HG02642 (cell line): ENCODE results near the gene ANO7.

ENCODE experiments used
- ATAC-seq: cut with Tn5 transposase; IDR thresholded peaks from one replicate; pipeline ENCODE4 v1.9.1; 2021; ENCODE audit warnings: mild to moderate bottlenecking; ENCODE audit not compliant: unreplicated experiment, poor library complexity

The ANO7 gene

DNA sequence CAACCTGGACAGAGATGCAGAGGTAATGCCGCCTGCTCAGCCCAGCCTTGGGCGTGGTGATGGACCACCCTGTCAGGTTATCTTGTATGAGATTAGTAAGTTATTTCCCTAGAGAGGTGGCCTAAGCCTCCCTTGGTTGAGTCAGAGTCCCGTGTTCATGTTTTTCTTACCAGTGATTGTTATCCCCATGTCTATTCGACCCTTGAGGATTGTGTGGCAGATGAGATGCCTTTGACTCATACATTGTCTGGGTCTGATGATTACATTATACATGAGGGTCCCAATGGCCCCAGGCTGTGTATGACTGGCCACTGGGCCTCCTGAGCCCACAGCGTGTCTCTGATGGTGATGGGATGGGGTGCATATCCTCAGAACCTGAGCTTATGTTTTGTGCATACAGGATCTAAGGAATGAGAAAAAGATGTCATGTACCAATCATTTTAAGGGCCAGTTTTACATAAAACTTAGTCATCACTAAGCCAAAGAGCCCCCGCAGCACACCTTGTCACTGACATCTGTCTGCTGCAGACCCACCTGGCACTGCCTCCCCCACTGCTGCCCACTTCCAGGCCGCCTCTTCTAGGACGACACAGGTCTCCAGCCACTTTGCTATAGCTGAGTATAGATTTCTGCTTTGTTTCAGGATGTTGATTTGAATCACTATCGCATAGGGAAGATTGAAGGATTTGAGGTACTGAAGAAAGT lies 30.5 kb upstream of the ANO7 start:
- ATAC-seq, result no peak

DNA sequence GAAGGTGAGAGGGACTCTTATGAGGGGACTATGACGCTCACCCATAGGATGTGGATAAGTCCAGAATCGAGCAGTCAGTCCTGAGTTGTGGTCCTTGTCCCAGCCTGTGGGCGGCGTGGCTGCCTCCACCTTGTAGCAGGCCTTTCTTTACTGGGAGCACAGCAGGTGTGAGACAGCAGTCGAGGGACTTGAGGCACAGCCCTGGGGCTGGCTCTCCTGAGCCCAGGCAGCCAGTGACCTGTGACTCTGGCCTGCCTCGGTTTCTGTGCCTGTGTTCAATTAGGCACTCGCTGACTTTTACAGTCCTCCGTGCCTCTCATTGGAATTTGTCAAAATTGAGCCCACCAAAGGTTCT lies 30.0 kb upstream of the ANO7 start:
- ATAC-seq, result no peak

DNA sequence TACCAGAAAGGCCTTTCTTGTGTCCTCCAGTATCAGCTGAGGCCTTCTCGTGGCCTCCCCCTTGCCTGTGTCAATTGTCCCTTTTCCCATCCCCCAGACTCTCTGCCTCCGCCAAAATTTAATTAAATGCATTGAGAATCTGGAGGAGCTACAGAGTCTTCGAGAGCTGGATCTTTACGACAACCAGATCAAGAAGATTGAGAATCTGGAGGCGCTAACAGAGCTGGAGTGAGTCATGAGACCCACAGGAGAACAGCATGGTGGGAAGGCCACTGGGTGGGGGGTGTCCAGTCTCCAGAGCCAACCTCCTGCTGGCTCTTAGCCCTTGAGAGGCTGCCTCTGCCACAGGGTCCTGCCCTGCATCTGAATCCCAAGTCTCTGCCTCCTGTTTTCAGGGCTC lies 29.4 kb upstream of the ANO7 start:
- ATAC-seq, result no peak

DNA sequence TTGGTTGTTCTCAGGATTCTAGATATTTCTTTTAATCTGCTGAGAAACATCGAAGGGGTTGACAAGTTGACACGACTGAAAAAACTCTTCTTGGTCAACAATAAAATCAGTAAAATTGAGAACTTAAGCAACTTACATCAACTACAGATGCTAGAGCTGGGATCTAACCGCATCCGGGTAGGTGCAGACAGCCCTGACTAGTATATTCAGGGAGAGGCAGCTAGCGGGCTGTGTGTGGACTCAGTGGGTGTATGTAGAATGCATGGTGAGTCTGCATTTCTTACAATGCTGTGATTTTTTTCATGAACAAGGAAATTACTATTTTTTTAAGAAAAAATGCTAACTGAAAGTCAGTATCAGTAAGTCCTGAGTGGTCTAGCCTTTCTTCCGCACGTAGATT lies 28.2 kb upstream of the ANO7 start:
- no peak for ATAC-seq

DNA sequence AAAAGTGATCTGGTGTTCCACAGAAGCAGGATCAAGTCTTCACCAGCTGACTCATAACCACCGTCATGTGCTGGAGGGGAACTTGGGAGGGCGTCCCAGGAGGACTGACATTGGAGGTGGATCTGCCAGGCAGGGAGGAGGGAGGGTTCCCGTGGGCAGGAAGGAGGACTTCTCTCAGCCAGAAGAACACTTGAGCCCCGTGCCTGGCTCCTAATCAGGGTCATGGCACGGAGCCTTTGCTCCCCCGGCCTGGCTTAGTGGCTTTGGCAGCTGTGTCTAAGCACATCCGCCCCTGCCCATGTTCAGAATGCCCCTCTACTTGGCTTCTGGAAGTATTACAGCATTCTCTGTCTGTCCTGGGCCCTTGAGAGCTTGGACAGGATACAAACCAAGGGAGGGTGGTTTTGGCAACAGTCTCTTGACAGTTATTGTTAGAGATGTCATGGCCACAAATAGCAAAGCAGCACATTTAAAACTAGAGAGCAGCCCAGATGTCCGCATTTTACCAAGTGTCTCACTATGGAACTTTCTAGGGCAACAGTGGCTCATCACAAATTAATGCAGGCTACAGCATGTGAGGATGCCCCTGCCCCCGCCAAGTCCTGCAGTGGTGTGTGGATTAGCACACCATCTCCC lies 26.7 kb upstream of the ANO7 start:
- no peak for ATAC-seq

DNA sequence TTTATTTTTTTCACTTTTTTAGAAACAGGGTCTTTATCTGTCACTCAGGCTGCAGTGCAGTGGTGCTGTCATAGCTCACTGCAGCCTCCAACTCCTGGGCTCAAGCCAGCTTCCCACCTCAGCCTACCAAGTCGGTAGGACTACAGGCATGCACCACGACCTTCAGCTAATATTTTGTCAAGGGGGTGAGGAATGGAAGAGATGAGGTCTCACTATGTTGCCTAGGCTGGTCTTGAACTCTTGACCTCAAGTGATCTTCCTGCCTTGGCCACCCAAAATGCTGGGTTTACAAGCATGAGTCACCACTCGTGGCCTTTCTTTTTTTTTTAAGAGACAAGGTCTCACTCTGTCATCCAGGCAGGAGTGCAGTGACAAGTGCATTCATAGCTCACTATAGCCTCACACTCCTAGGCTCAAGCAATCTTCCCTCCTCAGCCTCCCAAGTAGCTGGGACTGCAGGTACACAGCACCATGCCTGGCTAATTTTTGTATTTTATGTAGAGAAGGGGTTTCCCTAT lies 24.8 kb upstream of the ANO7 start:
- no peak for ATAC-seq

DNA sequence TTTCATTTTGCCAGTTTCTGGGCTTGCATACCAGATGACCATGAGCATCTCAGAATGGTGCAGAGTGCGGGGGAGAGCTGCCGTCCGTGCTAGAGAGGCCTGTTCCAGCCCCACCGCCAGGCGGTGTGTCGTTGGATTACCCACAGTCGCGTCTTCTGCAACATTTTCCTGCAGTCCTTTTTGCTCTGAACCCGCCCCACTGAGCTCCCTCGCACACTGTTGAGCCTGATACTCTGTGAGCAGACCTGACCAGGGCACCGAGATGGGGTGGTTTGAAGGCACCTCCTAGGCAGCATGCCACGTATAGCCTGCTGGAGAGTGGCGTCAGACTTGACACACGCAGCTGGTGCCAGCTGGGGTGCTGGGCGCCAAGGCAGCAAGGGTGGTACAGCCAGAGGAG lies 20.1 kb upstream of the ANO7 start:
- no peak for ATAC-seq

DNA sequence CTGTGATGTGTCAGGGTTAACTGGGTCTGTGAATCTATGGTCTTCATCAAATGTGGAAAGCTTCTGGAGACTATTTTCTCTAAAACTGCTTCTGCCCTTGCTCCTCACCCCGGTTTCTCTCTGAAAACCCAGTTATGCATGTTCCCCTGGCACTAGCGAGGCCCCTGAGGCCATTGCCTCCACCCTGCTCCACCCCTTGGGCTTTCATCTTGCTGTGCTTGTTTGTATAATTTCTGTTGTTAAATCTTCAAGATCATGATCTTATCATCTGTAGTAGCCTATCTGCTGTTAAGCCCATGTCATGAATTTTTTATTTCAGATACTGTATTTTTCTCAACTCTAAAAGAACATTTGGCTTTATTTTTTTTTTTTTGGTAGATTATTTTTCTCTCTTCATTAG lies 14.9 kb upstream of the ANO7 start:
- no peak for ATAC-seq

DNA sequence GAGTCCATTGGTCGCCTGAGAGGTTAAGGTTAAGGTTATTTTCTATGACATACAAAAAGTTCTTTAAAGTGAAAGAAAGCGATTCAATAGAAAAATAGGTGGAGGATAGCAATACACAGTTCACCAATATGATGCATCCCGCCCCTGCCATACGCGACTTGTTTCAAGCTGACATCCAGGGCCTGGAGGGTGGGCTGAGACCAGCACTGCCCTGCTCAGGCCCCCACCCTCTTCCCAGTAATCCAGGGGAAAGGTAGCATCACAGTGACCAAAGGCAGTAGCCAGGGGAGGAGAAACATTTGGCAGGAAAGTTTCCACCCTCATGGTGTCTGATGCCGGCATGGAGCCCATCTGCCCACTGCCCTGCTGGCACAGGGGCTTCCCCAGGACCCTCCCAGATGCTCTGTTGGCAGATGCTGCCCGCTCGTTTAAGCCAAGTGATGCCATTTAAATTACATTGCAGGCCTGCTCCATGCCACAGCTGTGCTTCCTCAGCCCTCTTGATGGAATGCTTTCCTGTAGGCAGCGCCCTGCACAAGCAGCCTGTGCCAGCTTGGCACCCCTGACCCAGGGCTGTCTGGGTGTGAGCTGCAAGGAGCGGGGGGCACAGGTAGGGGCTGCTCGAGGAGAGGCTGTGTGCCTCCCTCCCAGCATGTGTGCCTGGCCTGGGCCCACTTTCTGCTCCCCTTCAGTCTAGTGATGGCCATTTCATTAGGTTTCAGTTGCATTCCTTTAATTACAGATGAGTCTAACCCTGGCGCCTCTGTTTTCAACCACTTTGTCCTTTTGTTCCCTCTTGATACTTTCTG lies 10.7 kb upstream of the ANO7 start:
- no peak for ATAC-seq

DNA sequence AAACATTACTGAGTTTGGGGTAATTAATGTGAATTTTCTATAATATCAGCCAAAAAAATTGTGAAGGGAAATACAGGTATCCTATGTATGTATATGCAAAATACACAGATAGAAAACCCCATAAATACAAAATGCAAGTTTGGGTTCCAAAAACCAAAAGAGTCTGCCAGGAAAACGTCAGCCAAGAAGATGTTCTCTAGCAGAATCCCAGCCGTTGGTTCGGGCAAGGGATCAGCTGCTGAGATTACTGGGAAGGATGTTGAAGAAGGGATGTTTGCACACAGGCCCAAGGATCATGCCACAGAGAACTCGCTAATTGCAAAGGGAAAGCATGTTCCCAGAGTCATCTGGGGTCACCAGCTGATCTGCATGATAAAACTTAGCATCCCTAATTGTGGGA lies 9.5 kb upstream of the ANO7 start:
- ATAC-seq, result no peak

DNA sequence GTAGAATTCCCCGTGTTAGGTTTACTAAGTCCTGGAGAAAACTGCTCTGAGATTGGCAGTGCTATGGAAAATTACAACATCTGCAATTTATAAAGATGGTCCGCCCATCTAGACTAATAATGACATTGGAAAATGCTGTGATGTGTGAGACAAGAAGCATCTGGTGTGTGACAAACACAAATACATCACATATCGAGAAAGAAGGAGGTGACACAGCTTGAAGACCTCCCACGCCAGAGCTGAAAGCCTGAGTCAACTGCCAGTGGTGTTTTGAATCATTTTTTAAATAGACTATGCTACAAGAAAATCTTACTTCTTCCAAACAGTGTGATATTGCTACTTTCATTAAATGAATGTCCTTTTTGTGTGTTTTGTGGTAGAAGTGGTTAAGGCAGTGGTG lies 8.6 kb upstream of the ANO7 start:
- no peak for ATAC-seq

DNA sequence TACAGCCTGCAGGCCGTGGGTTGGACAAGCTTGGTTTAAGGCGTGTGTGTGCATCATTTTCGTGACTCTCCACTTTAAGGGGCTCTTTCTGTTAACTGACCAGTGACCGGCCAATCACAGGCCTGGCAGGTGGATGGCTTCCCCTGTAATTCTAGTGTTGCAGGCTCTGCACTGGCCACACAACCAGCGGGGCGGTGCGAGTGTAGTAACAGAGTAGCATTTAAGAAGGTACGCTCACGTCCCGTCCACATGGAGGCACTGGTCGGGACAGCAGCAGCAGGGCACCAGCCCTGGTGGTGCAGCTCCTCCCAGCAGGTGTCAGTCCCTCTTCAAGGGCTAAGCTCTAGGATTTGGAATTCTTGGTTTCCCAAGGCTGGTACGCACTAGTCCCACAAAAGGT lies 8.0 kb upstream of the ANO7 start:
- ATAC-seq, result no peak

DNA sequence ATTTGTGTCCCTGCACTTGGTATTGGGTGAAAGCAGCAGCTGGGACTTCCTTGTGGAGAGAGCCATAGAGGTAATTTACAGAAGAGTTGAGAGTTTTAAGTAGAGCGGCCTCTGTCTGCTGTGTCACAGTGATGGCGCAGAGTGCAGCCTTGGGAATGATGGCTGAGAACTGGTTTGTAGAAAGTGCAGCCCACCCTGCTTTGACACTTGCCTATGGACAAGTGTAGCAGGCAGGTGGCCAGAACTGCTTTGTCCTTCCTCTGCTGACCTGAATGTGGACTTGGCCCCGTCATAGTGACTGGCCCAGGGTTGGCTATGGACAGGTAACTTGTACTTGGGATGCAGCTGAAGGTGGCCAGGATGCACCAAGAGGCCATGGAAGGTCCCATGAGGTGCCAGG lies 6.4 kb upstream of the ANO7 start:
- ATAC-seq, result no peak

DNA sequence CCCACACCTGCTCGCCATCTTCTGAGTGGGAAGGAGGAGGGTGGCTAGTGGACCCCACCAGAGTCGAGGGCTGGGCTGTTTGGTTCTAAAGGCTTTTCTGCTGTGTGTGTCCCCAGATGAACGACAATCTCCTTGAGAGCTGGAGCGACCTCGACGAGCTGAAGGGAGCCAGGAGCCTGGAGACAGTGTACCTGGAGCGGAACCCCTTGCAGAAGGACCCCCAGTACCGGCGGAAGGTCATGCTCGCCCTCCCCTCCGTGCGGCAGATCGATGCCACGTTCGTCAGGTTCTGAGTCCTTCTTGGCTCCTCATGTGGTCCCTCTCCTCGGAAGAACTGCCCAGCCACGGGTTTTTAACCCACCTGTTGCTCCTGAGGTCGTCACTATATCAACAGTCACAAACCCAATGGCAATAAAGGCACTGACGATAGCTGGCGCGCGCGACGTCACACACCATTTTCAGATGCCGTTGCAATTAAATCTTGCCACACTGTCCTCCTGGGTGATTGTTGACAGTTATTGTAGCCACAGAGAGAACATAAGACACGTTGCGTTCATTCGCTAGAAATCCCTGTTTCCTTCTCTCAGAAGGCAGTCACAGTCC lies 5.8 kb upstream of the ANO7 start:
- ATAC-seq, result no peak

DNA sequence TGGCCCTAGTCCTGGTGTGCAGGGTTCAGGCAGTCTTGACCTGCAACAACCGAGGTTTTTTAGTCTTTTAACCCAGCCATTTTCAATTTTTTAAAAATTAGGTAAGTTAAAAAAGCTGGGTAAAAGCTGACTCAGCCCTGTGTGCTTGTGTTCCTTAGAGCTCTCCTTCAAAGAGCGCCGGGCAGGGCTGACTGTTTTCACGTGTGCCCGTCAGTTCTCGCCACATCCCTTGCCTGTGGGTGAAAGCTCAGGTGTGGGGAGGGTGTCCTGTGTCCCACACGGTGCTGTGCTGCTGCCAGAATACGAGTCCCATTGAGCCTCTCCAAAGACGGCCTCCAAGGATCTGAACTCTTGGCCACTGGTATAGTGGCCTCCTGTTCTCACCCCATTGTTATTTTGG lies 5.3 kb upstream of the ANO7 start:
- ATAC-seq, result no peak

DNA sequence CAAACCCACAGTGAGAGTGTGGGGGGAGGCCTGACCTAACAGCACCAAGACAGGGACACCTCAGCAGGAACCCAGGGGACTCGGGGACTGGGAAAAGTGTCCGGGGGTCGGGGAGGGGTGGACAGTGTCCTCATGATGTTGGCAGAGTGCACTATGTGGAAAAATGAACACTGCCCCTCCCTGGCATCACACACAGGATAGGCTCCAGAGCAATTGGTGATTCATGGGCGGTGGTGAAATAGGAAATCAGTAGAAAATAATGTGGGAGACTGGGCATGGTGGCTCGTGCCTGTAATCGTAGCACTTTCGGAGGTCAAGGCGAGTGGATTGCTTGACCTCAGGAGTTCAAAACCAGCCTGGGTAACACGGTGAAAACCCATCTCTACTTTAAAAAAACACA lies 3.6 kb upstream of the ANO7 start:
- ATAC-seq, result no peak

DNA sequence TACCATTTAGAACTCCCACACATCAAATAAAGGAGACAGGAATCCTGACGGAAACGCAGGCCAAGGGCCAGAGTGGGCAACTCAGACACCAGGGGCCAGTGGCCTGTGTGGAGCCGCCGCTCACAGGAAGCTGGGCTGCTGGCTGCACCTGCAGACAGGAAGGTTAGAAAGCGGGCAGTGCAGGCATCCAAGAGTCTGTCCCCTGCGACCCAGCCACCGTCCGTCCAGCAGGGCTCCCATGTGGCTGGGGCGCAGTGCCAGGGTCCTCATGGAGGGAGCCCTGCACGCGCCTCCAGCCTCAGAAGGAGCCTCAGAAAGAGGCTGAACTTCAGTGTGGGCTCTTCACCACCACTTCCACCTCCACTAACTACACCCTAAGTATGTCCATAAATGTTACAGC lies 2.5 kb upstream of the ANO7 start:
- no peak for ATAC-seq

DNA sequence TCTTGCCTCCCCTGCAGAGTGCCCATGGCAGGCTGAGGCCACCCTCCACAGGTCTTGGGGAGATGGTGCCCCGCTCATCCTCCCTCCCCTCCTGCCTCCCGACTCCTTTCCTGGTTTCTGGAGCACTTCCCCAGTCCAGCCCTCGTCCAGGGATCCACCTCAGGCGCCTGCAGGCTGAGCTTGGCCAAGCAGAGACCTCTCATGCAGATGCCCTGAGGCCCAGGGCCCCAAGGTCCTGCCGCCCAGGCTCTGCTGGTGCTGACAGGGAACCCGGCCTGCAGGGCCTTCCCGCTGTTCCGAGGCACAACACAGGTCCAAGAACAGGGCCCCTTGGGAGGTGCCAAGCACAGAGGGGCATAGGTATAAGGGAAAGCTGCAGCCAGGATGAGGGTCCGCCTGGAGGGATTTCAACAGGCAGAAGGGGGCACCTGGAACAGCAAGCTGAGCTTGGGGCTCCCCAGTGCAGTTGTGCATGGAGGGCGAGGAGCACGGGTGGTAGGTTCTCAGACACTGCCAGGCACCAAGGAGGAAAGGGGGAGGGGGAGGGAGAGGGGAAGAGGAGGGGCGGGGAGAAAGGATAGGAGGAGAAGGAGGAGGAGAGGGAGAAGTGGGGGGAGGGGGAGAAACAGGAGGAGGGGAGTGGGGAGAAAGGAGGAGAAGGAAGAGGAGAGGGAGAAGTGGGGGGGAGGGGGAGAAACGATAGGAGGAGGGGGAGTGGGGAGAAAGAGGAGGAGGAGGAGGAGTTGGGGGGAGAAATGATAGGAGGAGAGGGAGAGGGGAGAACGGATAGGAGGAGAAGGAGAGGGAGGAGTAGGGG lies 1.2 kb upstream of the ANO7 start:
- ATAC-seq, result no peak

DNA sequence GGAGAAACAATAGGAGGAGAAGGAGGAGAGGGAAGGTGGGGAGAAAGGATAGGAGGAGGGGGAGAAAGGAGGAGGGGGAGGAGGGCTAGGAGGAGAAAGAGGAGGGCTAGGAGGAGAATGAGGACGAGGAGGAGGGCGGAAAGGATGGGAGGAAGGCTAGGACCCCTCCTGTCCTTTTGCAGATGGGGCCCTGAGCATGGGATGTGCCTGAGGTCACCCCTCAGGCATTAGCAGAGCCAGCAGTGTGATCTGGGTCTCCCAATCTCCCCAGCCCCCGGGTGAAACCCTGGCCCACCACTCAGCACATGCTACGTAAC lies 601 bp upstream of the ANO7 start:
- ATAC-seq, result no peak

DNA sequence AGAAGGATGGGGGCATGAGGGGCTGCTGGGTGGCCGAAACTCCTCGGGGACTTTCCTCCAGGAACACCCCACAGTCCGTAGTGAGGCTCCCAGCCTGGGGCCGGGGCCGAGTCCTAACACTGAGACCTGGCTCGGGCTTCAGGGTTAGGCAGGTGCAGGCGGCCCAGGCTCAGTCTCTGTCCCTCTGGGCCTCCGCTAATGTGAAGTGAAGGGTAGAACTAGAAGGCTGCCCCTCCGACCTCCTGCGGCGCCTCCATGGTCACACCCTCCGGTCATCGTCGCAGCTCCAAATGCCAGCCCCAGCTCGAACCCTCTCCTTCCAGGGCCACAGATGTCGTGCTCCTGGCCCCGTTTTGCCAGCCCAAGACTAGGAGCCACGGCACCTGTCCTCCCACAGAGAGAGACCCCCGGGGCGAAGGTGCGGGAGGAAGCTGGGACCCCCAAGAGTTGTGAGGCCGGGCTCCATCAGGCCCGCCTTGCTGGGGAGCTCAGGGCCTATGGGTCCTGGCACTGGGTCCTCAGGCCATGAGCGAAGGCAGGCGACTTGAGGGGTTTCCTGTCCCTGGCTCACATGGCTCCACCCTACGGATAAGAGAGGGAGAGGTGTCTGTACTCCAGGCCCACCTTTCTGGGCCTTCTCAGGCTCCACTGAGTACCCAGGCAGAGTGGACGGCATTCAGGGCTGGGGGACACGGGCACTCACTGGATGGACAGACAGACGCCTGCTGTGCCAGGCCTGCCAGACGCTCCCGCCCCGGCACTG lies 797 bp downstream of the ANO7 start:
- no peak for ATAC-seq
